Epidermal melanocyte (primary cell): ENCODE results near the gene ARMC7.

Experiments
- DNase-seq: peaks from one replicate; pipeline ENCODE4 v3.0.0; 2011; ENCODE audit warnings: low spot score; ENCODE audit not compliant: insufficient read length

The ARMC7 gene

GRCh38 chr17:75098861-75099260, 10.9 kb upstream of the ARMC7 start:
- DNase-seq, result no peak

- DNase-seq, result no peak
Observed at GRCh38 chr17:75099881-75100595, 9.7 kb upstream of the ARMC7 start.

- DNase-seq, result no peak
Observed at GRCh38 chr17:75102385-75102821, 7.4 kb upstream of the ARMC7 start.

- DNase-seq, result no peak
Observed at GRCh38 chr17:75103601-75104554, 5.9 kb upstream of the ARMC7 start.

DNA sequence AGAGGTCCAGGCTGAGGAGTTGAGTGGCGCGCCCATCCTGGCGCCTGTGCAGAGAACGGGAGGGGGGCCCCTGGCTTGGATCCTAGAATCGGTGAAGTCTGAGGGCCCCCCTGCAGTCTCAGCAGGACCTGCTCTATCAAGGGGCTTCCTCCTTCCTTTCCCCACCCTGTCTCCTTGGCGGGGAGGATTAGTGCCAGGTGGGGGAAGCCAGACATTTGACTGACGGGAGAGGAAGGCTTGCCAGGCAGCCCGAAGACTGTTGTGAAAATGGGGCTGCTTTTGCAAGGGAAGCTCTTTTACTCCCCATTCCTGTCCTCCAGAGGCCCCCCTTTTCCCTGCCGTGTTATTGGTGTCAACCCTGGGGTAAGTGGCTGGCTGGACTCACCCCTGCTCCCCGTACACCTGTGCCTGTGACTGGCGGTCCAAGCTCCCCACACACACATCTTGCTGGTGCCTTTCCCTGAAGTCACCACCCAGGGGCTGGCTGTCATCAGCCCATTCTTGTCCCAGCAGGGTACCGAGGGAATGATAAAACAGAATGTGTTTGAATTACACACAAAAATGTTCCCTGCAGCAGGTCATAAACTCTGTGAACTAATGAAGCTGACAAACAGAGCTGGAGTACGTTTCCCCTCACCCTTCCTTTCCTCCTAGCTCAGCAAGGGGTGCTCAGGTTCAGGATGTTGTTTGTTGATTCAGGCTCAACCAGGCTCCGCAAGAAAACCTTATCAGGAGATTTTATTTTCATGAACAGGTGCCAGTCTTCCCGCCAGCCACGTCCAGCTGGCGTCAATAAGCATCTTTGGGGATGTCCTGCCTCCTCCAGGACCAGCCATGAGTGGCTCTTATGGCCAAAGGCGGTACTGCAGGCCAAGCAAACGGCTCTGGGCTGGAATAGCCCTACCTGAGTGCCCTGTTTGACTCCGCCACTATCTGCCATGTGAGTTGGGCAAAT, 4.4 kb upstream of the ARMC7 start:
- no peak for DNase-seq

GRCh38 chr17:75108193-75108592, 1.6 kb upstream of the ARMC7 start:
- DNase-seq, result no peak

DNA sequence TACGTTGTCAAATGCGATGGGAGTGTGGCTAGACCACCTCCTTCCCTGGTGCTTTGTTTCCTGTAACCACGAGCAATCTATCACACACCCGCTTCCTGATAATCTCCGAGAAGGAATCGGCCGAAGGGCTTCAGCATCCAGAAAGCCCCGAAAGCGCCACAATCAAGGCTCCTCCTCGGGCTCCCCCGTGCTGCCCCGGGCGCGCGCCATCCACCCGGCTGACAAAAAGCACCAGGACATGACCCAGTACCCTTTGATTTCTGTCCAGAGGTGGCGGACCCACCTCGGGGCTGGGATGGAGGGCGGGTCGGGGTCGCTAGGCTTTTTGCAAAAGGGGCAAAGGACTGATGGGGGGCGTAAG, 743 bp upstream of the ARMC7 start:
- no peak for DNase-seq

DNA sequence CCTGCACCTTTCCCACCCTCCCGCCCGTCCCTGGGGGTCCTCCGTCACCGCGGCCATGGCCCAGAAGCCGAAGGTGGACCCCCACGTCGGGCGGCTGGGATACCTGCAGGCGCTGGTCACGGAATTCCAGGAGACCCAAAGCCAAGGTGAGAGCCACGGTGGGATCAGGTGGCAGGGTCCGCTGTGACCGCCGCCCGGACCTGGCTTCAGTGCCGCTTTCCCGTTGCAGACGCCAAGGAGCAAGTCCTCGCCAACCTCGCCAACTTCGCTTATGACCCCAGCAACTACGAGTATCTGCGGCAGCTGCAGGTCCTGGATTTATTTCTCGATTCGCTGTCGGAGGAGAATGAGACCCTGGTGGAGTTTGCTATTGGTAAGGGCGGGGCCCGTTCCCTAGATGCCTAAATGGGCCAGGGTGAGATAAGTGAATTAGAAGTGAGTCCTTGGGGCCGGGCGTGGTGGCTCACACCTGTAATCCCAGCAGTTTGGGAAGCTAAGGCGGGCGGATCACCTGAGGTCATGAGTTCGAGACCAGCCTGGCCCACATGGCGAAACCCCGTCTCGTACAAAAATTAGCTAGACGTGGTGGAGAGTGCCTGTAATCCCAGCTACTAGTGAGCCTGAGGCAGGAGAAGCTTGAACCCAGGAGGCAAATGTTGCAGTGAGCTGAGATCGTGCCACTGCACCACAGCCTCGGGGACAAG, 617 bp downstream of the ARMC7 start:
- no peak for DNase-seq

- no peak for DNase-seq
Observed at GRCh38 chr17:75111777-75112335, 2.1 kb downstream of the ARMC7 start.

GRCh38 chr17:75113798-75114551, 4.2 kb downstream of the ARMC7 start:
- peak; percentile 83 for DNase-seq

DNA sequence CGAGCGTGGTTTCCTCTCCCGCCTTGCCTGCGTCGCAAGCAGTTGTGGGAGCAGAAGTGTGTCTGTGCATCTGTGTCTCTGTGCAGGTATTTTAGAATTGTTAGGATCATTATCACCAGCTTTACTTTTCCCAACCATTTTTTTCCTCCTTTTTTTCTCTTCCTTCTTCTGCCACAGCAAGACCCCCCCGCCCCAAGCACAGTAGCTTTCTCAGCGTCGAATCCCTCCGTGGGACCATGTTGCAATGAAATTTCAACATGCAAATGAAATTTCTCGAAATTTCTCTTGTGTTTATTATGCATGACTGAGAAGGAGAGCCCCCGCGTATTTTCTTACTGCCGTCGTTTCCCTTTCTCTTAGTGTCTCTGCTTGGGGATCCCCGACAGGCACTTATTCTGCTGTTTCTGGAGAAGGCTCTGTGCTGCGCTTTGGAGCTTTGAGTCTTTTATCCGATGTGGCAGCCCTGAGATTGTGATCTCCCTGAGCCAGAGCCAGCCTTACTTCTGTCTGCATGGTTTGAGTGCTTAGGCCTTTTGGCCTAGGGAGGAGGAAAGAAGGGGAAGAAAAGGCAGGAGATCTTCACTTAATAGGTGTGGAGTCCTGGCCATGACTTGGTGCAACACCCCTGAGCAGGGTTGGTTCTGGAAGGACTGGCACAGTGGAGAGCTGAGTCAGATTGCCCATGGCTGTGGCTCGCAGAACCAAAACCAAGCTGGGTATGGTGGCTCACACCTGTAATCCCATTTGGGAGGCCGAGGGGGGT, 5.0 kb downstream of the ARMC7 start:
- DNase-seq, result no peak

DNA sequence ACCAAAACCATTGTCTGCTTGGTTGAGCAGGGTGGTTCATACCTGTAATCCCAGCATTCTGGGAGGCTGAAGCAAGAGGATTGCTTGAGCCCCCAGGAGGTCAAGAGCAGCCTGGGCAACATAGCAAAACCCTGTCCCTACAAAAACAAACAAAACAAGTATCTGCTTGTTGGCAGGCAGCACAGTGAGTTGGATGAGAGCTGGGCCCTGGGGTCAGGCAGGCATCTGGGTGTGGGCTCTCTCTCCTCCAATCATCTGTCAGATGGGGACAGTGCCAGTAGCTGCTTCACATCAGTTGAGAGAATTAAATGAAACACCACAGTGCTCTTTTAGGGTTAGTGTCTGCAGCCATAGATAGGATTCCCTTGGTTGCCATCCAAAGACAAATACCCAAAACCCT, 5.8 kb downstream of the ARMC7 start:
- DNase-seq, result no peak

DNA sequence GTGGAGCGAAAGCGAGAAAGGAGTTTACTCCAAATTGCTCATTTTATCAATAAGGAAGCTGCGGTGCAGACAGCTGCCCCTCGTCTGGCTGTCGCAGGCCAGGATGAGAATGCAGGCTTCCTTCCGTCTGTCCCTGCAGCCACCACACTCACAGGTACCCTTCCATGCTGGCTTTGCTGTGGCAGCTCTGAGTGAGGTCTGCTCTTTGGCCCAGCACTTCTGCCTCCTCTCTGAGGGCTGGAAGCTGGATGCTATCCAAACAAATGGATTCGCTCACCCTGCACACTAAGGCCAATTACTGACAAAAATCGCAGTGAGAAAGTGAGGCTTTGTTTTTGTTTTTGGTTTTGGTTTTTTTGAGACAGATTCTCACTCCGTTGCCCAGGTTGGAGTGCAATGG, 7.0 kb downstream of the ARMC7 start:
- no peak for DNase-seq

DNA sequence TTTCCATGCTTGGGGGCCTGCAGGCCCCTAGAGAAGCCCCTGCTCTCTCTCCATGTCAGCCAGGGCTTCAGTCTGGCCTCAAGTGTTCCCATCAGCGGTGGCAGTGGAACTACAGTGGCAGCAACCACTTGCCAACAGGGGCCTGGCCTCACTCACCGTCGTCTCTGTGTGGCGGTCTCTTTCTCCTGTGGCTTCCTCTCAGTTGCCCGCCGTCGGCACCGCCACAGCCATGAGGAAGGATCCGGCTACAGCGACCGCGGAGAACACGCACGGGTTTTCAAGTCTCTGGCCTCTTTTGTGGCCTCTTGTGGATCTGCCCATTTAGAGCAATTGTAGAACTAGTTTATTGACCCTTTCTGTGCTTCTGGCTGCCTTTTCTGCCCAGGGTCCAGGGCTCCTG, 8.5 kb downstream of the ARMC7 start:
- no peak for DNase-seq

GRCh38 chr17:75124041-75124818, 14.5 kb downstream of the ARMC7 start:
- no peak for DNase-seq

GRCh38 chr17:75124819-75125162, 15.0 kb downstream of the ARMC7 start:
- no peak for DNase-seq

- no peak for DNase-seq
Observed at GRCh38 chr17:75125984-75126383, 16.2 kb downstream of the ARMC7 start.

DNA sequence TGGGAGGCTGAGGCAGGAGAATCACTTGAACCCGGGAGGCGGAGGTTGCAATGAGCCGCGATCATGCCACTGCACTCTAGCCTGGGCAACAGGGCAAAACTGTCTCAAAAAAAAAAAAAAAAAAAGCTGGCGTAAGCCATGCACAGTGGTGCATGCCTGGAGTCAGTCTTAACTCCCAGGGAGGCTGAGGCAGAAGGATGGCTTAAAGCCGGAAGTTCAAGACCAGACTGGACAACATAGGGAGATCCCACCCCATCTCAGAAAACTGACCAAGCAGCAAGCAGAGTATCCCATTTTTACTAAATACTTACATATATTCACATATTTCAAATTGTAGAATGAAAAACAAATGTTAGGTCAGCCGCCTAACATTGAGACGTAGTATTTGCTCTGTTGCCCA, 17.2 kb downstream of the ARMC7 start:
- no peak for DNase-seq
